Progenitor cell of endocrine pancreas (in vitro differentiated cells): ENCODE measurements around the gene AKTIP. TPM values are rescaled to one million over a fixed set of nuclear protein-coding genes. Genes with fewer than 3 reads are reported as not detected.

Source experiments
- DNase-seq: peaks from one replicate; pipeline ENCODE4 v3.0.0; 2021; ENCODE audit warnings: low spot score; ENCODE audit not compliant: unreplicated experiment
- H3K27ac Mint-ChIP-seq: 2 replicates; pipeline ENCODE4 v1.8.0; 2021; ENCODE audit warnings: mild to moderate bottlenecking, moderate library complexity, mixed read lengths
- H3K27me3 Mint-ChIP-seq: 2 replicates; pipeline ENCODE4 v1.8.0; 2021; ENCODE audit warnings: mixed read lengths
- H3K36me3 Mint-ChIP-seq: 2 replicates; pipeline ENCODE4 v1.8.0; 2022; ENCODE audit warnings: mixed read lengths; ENCODE audit not compliant: insufficient read depth
- H3K4me1 Mint-ChIP-seq: 2 replicates; pipeline ENCODE4 v1.8.0; 2021; ENCODE audit warnings: low read depth, mixed read lengths
- H3K4me3 Mint-ChIP-seq: 2 replicates; pipeline ENCODE4 v1.8.0; 2021; ENCODE audit warnings: low read depth, mild to moderate bottlenecking, moderate library complexity, mixed read lengths
- H3K9me3 Mint-ChIP-seq: 2 replicates; pipeline ENCODE4 v1.8.0; 2021; ENCODE audit warnings: low read depth, mixed read lengths
- CTCF ChIP-seq: fragments of 200-600 bp; sonication (generic); IDR thresholded peaks from one replicate; pipeline ENCODE4 v1.5.0; 2021; ENCODE audit warnings: antibody characterized with exemption, mild to moderate bottlenecking; ENCODE audit not compliant: unreplicated experiment
- total RNA-seq: library from RNA; stranded (reverse); gene quantifications from 2 replicates; pipeline ENCODE4 v1.2.1, GENCODE V29; 2021

AKTIP gene
- total RNA-seq, 1 donor from 2014 or later: 36.5 TPM

GRCh38 chr16:53486230-53486629 lies 16.8 kb downstream of the AKTIP start:
- Mint-ChIP-seq H3K9me3 (peaks cover 13% of the 10 kb centered on the region), H3K36me3 (peaks cover 47% of the 10 kb centered on the region), H3K4me1 (no peaks in the 10 kb centered on the region), H3K27me3 (no peaks in the 10 kb centered on the region), H3K4me3 (no peak overlapping the region), H3K27ac (no peak overlapping the region)
- DNase-seq: no peak
- TF ChIP-seq CTCF: no peak

GRCh38 chr16:53484542-53484941 lies 18.5 kb downstream of the AKTIP start:
- H3K27me3 Mint-ChIP-seq: no peaks in the 10 kb centered on the region
- TF ChIP-seq CTCF: no peak
- H3K9me3 Mint-ChIP-seq: peaks cover 13% of the 10 kb centered on the region
- H3K4me3 Mint-ChIP-seq: no peak overlapping the region
- H3K36me3 Mint-ChIP-seq: peaks cover 47% of the 10 kb centered on the region
- DNase-seq: no peak
- no peak overlapping the region for H3K27ac Mint-ChIP-seq
- H3K4me1 Mint-ChIP-seq: no peaks in the 10 kb centered on the region

GRCh38 chr16:53482123-53482522 lies 20.9 kb downstream of the AKTIP start:
- TF ChIP-seq CTCF: no peak
- H3K4me3 Mint-ChIP-seq: no peak overlapping the region
- H3K4me1 Mint-ChIP-seq: no peaks in the 10 kb centered on the region
- H3K27ac Mint-ChIP-seq: no peak overlapping the region
- H3K27me3 Mint-ChIP-seq: no peaks in the 10 kb centered on the region
- peaks cover 39% of the 10 kb centered on the region for H3K36me3 Mint-ChIP-seq
- peaks cover 12% of the 10 kb centered on the region for H3K9me3 Mint-ChIP-seq
- no peak for DNase-seq

- H3K27me3 Mint-ChIP-seq: no peaks in the 10 kb centered on the region
- no peaks in the 10 kb centered on the region for H3K4me1 Mint-ChIP-seq
- TF ChIP-seq CTCF: no peak
- peaks cover 23% of the 10 kb centered on the region for H3K36me3 Mint-ChIP-seq
- no peak overlapping the region for H3K27ac Mint-ChIP-seq
- DNase-seq: no peak
- no peaks in the 10 kb centered on the region for H3K9me3 Mint-ChIP-seq
- H3K4me3 Mint-ChIP-seq: no peak overlapping the region
Observed at GRCh38 chr16:53480394-53480793, 22.6 kb downstream of the AKTIP start.

- no peaks in the 10 kb centered on the region for H3K4me1 Mint-ChIP-seq
- H3K4me3 Mint-ChIP-seq: no peak overlapping the region
- H3K27me3 Mint-ChIP-seq: no peaks in the 10 kb centered on the region
- no peak for TF ChIP-seq CTCF
- H3K27ac Mint-ChIP-seq: no peak overlapping the region
- DNase-seq: no peak
- no peaks in the 10 kb centered on the region for H3K9me3 Mint-ChIP-seq
- peaks cover 14% of the 10 kb centered on the region for H3K36me3 Mint-ChIP-seq
Observed at GRCh38 chr16:53478965-53479364, 24.0 kb downstream of the AKTIP start.
